Rectal smooth muscle tissue (tissue), 1 donor: Measurements from ENCODE around the gene PRPF39.
A peak's percentile ranks its signal among the peaks of the same experiment; 100 is the strongest.
"Not testable (repeated sequence)": the region's sequence is repeated elsewhere in the genome, so short reads cannot be mapped to it uniquely, and the experiment has no call there.

ENCODE experiments used
- H3K27ac ChIP-seq: one replicate; pipeline ENCODE4 v1.7.0; 2013; ENCODE audit warnings: low read depth, low read length, inconsistent platforms
- H3K27me3 ChIP-seq: one replicate; pipeline ENCODE4 v1.7.0; 2013; ENCODE audit warnings: low read length; ENCODE audit not compliant: control insufficient read depth, insufficient read depth
- H3K36me3 ChIP-seq: one replicate; pipeline ENCODE4 v1.7.0; 2013; ENCODE audit warnings: low read length; ENCODE audit not compliant: control insufficient read depth, insufficient read depth
- H3K4me1 ChIP-seq: one replicate; pipeline ENCODE4 v1.7.0; 2013; ENCODE audit warnings: low read length; ENCODE audit not compliant: control insufficient read depth, insufficient read depth
- H3K4me3 ChIP-seq: one replicate; pipeline ENCODE4 v1.7.0; 2013; ENCODE audit warnings: low read length
- H3K9ac ChIP-seq: one replicate; pipeline ENCODE4 v1.7.0; 2013; ENCODE audit warnings: low read length

Gene PRPF39

DNA sequence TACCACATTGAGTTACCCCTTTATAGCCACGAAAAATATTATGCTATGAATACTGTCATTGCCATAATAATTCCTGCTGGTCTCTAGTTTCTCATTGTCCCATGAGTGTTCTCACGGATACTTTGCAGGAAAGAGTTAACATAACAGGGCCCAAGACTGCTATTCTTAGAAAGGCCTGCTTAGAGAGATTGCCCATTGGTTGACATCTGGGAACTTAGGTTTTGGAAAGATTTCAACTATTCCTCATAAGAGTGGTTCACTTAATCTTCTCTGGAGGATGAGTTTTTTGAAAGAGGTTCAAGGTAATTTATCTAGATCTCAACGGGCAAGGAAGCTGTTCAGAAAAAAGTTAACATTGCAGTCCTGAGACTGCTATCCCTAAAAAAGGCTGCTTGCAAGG lies 18.4 kb upstream of the PRPF39 start:
- Histone ChIP-seq H3K27me3 (no peaks in the 10 kb centered on the region), H3K4me3 (no peak overlapping the region), H3K27ac (no peak overlapping the region), H3K4me1 (peaks cover 11% of the 10 kb centered on the region), H3K9ac (no peak overlapping the region), H3K36me3 (no peaks in the 10 kb centered on the region)

DNA sequence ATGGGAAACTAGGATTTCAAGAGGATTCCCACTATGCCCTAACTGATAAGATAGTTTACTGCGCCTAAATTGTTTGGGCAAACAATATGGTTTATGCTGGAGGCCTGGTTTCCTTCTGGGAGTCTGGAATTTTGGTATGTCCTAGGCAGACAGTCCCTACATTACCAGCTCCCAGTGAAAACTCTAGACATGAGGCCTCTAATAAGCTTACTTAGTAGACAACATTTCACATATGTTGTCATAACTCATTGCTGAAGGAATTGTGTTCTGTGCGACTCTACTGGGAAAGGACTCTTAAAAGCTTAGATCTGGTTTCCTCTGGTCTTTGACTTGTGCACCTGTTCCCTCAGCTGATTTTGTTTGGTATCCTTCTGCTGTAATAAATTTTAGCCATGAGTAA lies 18.0 kb upstream of the PRPF39 start:
- no peaks in the 10 kb centered on the region for H3K27me3 ChIP-seq
- no peaks in the 10 kb centered on the region for H3K36me3 ChIP-seq
- H3K27ac ChIP-seq, result peak overlapping the region; percentile 41
- H3K9ac ChIP-seq, result no peak overlapping the region
- H3K4me1 ChIP-seq, result peaks cover 11% of the 10 kb centered on the region
- H3K4me3 ChIP-seq, result no peak overlapping the region

DNA sequence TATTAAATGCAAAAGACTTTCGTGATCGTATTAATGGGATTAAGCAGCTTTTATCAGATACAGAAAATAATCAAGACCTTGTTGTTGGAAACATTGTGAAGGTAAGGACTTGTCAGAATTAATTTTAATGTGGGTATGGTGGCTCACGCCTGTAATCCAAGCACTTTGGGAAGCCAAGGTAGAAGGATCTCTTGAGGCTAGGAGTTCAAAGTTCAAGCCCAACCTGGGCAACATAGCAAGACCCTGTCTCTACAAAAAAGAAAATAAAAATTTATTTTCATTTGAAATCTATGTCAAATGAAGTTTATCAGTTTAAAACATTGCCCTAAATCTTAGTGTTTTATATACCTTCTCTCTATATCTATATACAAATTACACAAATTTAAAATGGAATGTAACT lies 17.2 kb upstream of the PRPF39 start:
- H3K4me3 ChIP-seq, result no peak overlapping the region
- no peaks in the 10 kb centered on the region for H3K36me3 ChIP-seq
- H3K27me3 ChIP-seq, result no peaks in the 10 kb centered on the region
- no peak overlapping the region for H3K27ac ChIP-seq
- no peak overlapping the region for H3K9ac ChIP-seq
- peaks cover 11% of the 10 kb centered on the region for H3K4me1 ChIP-seq

DNA sequence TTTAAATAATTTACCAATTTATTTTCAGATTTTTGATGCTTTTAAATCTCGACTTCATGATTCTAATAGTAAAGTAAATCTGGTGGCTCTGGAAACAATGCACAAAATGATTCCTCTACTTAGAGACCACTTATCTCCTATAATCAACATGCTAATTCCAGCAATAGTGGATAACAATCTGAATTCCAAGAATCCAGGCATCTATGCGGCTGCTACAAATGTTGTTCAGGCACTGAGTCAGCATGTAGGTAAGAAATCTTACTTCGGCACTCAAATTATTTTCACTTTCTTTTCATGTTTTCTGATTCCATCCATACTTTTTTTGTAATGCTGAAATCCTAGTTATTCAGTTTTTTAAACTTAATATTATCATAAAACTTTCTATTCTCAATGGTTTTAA lies 15.5 kb upstream of the PRPF39 start:
- no peak overlapping the region for H3K4me3 ChIP-seq
- H3K27me3 ChIP-seq, result no peaks in the 10 kb centered on the region
- peaks cover 11% of the 10 kb centered on the region for H3K4me1 ChIP-seq
- no peak overlapping the region for H3K9ac ChIP-seq
- no peak overlapping the region for H3K27ac ChIP-seq
- no peaks in the 10 kb centered on the region for H3K36me3 ChIP-seq

DNA sequence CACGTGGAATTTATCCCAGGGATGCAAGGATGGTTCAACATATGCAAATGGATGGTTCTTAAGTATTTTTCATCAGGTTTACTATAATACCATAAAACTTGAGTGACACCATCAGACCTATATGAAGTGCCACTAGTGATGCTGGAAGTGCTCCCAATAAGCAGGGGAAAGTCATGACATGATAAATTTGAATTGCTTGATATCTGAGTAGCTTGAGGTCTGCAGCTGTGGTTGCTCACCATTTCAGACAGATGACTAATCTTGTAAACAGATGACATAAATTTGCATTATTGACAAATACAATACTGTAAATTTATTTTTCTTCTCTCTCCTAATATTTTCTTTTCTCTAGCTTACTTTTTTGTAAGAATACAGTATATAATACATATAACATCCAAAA lies 13.7 kb upstream of the PRPF39 start:
- Histone ChIP-seq H3K4me3 (no peak overlapping the region), H3K27ac (no peak overlapping the region), H3K4me1 (peaks cover 11% of the 10 kb centered on the region), H3K27me3 (no peaks in the 10 kb centered on the region), H3K9ac (no peak overlapping the region), H3K36me3 (no peaks in the 10 kb centered on the region)

DNA sequence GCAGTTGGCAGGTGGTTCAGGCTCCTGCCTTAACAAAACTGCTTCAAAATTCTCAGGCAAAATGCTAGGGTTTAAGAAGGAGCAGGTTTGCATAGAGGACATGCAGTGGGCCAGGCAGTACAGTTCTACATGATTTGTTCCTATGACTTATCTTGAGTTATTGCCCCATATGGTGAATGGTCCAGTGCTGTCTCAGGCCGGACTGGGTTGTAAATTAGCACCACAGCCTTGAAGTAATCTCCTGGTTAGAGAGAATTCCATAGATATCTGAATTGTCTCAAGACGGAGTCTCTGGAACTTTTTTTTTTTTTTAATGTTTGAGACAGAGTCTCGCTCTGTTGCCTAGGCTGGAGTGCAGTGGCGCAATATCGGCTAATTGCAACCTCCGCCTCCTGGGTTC lies 11.8 kb upstream of the PRPF39 start:
- Histone ChIP-seq H3K4me3 (no peak overlapping the region), H3K4me1 (no peaks in the 10 kb centered on the region), H3K36me3 (no peaks in the 10 kb centered on the region), H3K9ac (no peak overlapping the region), H3K27ac (no peak overlapping the region), H3K27me3 (no peaks in the 10 kb centered on the region)

DNA sequence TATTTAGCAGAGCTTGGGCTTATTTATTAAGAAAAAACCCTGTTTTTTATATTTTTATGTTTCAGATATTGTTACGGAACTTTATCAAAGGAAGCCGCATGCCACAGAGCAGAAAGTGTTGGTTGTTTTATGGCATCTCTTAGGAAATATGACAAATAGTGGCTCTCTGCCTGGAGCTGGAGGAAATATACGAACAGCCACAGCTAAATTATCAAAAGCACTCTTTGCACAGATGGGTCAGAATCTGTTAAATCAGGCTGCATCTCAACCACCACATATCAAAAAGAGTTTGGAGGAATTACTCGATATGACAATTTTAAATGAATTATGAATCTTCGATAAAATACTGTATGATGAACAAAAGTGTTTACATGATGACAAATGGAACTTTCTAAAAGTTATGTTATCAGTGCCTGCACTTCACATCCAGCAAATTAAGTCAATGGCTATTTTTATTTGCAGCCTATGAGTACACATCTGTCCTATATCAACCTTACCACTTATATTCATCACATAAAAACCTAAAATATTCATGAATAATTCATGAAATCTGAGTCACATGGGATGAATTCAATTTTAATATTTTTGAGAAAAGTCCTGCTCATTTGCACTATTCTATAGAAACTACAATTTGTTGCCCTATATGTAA lies 10.6 kb upstream of the PRPF39 start:
- H3K27me3 ChIP-seq, result no peaks in the 10 kb centered on the region
- H3K4me1 ChIP-seq, result no peaks in the 10 kb centered on the region
- H3K9ac ChIP-seq, result no peak overlapping the region
- no peaks in the 10 kb centered on the region for H3K36me3 ChIP-seq
- no peak overlapping the region for H3K4me3 ChIP-seq
- H3K27ac ChIP-seq, result no peak overlapping the region

DNA sequence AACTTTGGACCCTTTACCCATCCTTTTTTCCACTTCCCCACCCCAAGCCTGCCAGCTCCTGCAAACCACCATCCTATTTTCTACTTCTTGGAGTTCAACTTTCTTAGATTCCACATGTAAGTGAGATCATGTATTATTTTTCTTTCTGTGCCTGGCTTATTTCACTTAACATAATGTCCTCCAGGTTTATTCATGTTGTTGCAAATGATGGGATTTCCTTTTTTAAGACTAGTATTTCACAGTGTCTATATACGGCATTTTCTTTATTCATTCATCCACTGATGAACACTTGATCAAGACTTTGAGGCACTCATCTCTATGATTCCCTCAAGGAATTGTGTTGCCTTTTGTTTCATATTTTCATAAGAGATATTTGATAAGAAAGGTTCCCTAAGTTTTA lies 5.6 kb upstream of the PRPF39 start:
- H3K4me1 ChIP-seq, result no peaks in the 10 kb centered on the region
- no peak overlapping the region for H3K9ac ChIP-seq
- H3K27ac ChIP-seq, result no peak overlapping the region
- no peaks in the 10 kb centered on the region for H3K36me3 ChIP-seq
- H3K27me3 ChIP-seq, result no peaks in the 10 kb centered on the region
- no peak overlapping the region for H3K4me3 ChIP-seq

DNA sequence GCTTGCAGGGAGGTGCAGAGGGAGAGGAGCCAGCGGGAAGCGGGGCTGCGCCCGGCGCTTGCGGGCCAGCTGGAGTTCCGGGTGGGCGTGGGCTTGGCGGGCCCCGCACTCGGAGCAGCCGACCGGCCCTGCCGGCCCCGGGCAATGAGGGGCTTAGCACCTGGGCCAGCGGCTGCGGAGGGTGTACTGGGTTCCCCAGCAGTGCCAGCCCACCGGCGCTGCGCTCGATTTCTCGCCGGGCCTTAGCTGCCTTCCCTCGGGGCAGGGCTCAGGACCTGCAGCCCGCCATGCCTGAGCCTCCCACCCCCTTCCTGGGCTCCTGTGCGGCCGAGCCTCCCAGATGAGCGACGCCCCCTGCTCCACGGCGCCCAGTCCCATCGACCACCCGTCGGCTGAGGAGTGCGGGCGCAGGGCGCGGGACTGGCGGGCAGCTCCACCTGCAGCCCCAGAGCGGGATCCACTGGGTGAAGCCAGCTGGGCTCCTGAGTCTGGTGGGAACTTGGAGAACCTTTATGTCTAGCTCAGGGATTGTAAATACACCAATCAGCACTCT lies 3.4 kb upstream of the PRPF39 start:
- H3K4me3 ChIP-seq, H3K36me3 ChIP-seq: not testable (repeated sequence)

DNA sequence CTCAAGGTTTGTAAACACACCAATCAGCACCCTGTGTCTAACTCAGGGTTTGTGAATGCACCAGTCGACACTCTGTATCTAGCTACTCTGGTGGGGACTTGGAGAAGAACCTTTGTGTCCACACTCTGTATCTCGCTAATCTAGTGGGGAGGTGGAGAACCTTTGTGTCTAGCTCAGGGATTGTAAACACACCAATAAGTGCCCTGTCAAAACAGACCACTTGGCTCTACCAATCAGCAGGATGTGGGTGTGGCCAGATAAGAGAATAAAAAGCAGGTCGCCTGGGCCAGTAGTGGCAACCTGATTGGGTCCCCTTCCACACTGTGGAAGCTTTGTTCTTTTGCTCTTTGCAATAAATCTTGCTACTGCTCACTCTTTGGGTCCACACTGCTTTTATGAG lies 2.8 kb upstream of the PRPF39 start:
- not testable (repeated sequence) for H3K9ac ChIP-seq, H3K27me3 ChIP-seq, H3K36me3 ChIP-seq, H3K4me1 ChIP-seq, H3K27ac ChIP-seq, H3K4me3 ChIP-seq

More for the DNA sequence above, 3.4 kb upstream of the PRPF39 start:
- H3K4me1 ChIP-seq, H3K27me3 ChIP-seq, H3K9ac ChIP-seq, H3K27ac ChIP-seq: not testable (repeated sequence)

DNA sequence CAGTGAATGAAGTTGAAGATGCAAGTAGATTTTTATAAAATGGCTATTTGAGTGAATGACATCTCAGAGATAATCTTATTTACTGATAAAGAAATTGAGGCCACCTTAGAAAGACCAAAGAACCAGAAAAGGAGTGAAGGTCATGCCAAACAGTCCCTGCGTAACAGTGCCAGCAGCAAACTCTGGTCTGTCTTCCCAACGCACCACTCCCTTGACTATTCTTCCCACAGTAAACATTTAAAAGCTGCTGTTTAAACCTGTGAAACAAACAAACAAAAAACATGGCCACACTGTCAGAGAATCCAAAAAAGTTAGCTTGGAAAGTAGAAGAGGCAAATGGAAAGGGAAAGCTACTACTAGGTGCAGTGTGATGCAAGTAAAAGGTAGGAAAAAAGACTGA lies 1.5 kb upstream of the PRPF39 start:
- no peaks in the 10 kb centered on the region for H3K27me3 ChIP-seq
- no peak overlapping the region for H3K4me3 ChIP-seq
- no peak overlapping the region for H3K27ac ChIP-seq
- no peak overlapping the region for H3K9ac ChIP-seq
- H3K36me3 ChIP-seq, result no peaks in the 10 kb centered on the region
- H3K4me1 ChIP-seq, result peaks cover 8% of the 10 kb centered on the region

DNA sequence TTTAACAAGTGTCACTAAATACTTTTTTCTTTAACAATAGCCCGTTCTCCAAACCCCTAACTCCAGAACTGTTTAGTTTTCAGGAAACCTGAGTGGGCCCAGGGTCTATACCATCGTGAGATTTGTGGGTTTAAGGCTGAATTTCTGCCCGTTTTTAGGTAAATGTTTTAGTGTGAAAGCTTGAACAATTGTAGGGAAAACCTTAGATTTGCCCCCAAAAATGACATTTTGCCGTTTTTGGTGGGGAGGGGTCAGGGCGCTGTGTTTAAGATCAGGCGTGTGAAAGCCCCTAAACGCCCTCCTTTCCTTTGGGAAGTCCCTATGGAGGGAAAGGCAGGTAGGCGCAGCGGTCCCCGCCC lies 320 bp upstream of the PRPF39 start:
- H3K4me1 ChIP-seq, result peaks cover 8% of the 10 kb centered on the region
- H3K27ac ChIP-seq, result no peak overlapping the region

DNA sequence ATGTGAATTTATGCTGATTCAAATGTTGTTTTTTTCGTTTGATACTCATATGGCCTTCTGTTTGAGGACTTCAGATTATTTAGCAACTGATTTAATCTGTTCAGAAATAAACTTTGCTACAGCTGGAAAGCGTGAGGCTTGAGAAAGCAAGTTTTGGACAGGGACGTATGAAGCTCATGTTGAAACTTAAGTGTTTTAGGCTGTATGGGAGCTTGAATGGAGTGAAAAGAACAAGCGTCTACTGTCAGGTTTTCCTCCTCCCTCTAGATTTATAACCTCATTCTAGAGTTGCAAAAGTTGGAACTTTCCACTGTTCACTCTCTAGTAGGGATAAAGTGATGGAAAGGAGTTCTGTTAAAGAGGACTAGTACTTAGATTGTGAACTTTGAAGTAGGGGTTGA lies 1.0 kb downstream of the PRPF39 start:
- H3K27me3 ChIP-seq, result no peaks in the 10 kb centered on the region
- H3K36me3 ChIP-seq, result no peaks in the 10 kb centered on the region
- H3K27ac ChIP-seq, result no peak overlapping the region
- peak overlapping the region; percentile 77 for H3K4me3 ChIP-seq
- no peak overlapping the region for H3K9ac ChIP-seq
- peaks cover 8% of the 10 kb centered on the region for H3K4me1 ChIP-seq

More for the DNA sequence above, 320 bp upstream of the PRPF39 start:
- Histone ChIP-seq H3K4me3 (peak overlapping the region; percentile 77), H3K36me3 (no peaks in the 10 kb centered on the region), H3K27me3 (no peaks in the 10 kb centered on the region), H3K9ac (peak overlapping the region; percentile 67)
